Measurements from ENCODE around the gene RFX5. TPM values are rescaled to one million over a fixed set of nuclear protein-coding genes. Genes with fewer than 3 reads are reported as not detected.
A peak's percentile ranks its signal among the peaks of the same experiment; 100 is the strongest.

Gene RFX5
- total RNA-seq, 3 donors from 2014 or later, result 17.9 to 34.5 (median 25.9) TPM

GRCh38 chr1:151312826-151313225 lies 34.2 kb downstream of the RFX5 start:
- H3K9me3 ChIP-seq, result no peaks in the 10 kb centered on the region
- peak overlapping the region; percentile 80 to 86 for H3K27ac ChIP-seq
- peaks cover 8 to 16% of the 10 kb centered on the region in 2 donors for H3K4me1 ChIP-seq
- TF ChIP-seq POLR2A (IDR thresholded peaks at IDR 0.05) (no peak), POLR2AphosphoS5 (IDR thresholded peaks at IDR 0.05) (no peak), CTCF (IDR thresholded peaks at IDR 0.05) (no peak)
- H3K4me3 ChIP-seq, result no peak overlapping the region
- intact Hi-C loops (cut with DNase I; ENCODE audit: low total_unique reads), result no loop called here
- H3K36me3 ChIP-seq, result no peaks in the 10 kb centered on the region
- H3K27me3 ChIP-seq, result no peaks in the 10 kb centered on the region
- DNase-seq (ENCODE audit: low spot score in 2 of 2), result no peak

- Histone ChIP-seq H3K4me1 (peaks cover 8 to 16% of the 10 kb centered on the region in 2 donors), H3K4me3 (no peak overlapping the region), H3K9me3 (no peaks in the 10 kb centered on the region), H3K36me3 (peaks cover 3% of the 10 kb centered on the region), H3K27me3 (no peaks in the 10 kb centered on the region), H3K27ac (peak overlapping the region; percentile 80 to 86)
- intact Hi-C loops (cut with DNase I; ENCODE audit: low total_unique reads), result no loop called here
- TF ChIP-seq POLR2AphosphoS5 (IDR thresholded peaks at IDR 0.05), result no peak
- TF ChIP-seq POLR2A (IDR thresholded peaks at IDR 0.05), result no peak
- no peak for TF ChIP-seq CTCF (IDR thresholded peaks at IDR 0.05)
- no peak for DNase-seq (ENCODE audit: low spot score in 2 of 2)
Observed at GRCh38 chr1:151312411-151312810, 34.6 kb downstream of the RFX5 start.

GRCh38 chr1:151311589-151312331 lies 35.3 kb downstream of the RFX5 start:
- TF ChIP-seq POLR2AphosphoS5 (IDR thresholded peaks at IDR 0.05), result peak; percentile 66 to 90 (median 86)
- TF ChIP-seq CTCF (IDR thresholded peaks at IDR 0.05), result no peak
- H3K27ac ChIP-seq, result peak overlapping the region; percentile 80 to 86
- intact Hi-C loops (cut with DNase I; ENCODE audit: low total_unique reads), result no loop called here
- no peaks in the 10 kb centered on the region for H3K9me3 ChIP-seq
- peak in 1 of 2 donors; percentile 76 for DNase-seq (ENCODE audit: low spot score in 2 of 2)
- H3K4me3 ChIP-seq, result no peak overlapping the region
- H3K27me3 ChIP-seq, result no peaks in the 10 kb centered on the region
- peaks cover 8 to 16% of the 10 kb centered on the region in 2 donors for H3K4me1 ChIP-seq
- peaks cover 8% of the 10 kb centered on the region for H3K36me3 ChIP-seq

- Histone ChIP-seq H3K4me1 (peaks cover 8 to 16% of the 10 kb centered on the region in 2 donors), H3K27ac (peak overlapping the region; percentile 80 to 86), H3K36me3 (peaks cover 8% of the 10 kb centered on the region), H3K9me3 (no peaks in the 10 kb centered on the region), H3K27me3 (no peaks in the 10 kb centered on the region), H3K4me3 (no peak overlapping the region)
- intact Hi-C loops (cut with DNase I; ENCODE audit: low total_unique reads), result no loop called here
- DNase-seq (ENCODE audit: low spot score in 2 of 2), result no peak
- no peak for TF ChIP-seq CTCF (IDR thresholded peaks at IDR 0.05)
- no peak for TF ChIP-seq POLR2A (IDR thresholded peaks at IDR 0.05)
- no peak for TF ChIP-seq POLR2AphosphoS5 (IDR thresholded peaks at IDR 0.05)
Observed at GRCh38 chr1:151311011-151311410, 36.0 kb downstream of the RFX5 start.

GRCh38 chr1:151309811-151310323 lies 37.2 kb downstream of the RFX5 start:
- Histone ChIP-seq H3K36me3 (peaks cover 8% of the 10 kb centered on the region), H3K4me1 (peaks cover 8 to 16% of the 10 kb centered on the region in 2 donors), H3K9me3 (no peaks in the 10 kb centered on the region), H3K27ac (peak overlapping the region; percentile 80 to 86), H3K27me3 (no peaks in the 10 kb centered on the region), H3K4me3 (no peak overlapping the region)
- DNase-seq (ENCODE audit: low spot score in 2 of 2), result no peak
- TF ChIP-seq POLR2AphosphoS5 (IDR thresholded peaks at IDR 0.05) (no peak), POLR2A (IDR thresholded peaks at IDR 0.05) (no peak), CTCF (IDR thresholded peaks at IDR 0.05) (no peak)
- intact Hi-C loops (cut with DNase I; ENCODE audit: low total_unique reads), result no loop called here
